GM23338 (cell line): ENCODE measurements around the gene FBXO33. TPM values are rescaled to one million over a fixed set of nuclear protein-coding genes. Genes with fewer than 3 reads are reported as not detected.

ENCODE experiments used
- ATAC-seq: fragments of 200-7000 bp; cut with Tn5 transposase; 3 replicates; pipeline ENCODE4 v1.9.1; 2020
- DNase-seq: peaks from one replicate; pipeline ENCODE4 v3.0.0-alpha.2; 2015; ENCODE audit warnings: low spot score
- H2AFZ ChIP-seq: fragments of 200-600 bp; sonication (generic); 2 replicates; pipeline ENCODE4 v1.8.0; 2016; ENCODE audit warnings: antibody characterized with exemption, mild to moderate bottlenecking, moderate library complexity
- H3F3A ChIP-seq: fragments of 200-600 bp; sonication (generic); replicated peaks from 2 replicates; pipeline ENCODE4 v1.8.0; 2017; ENCODE audit warnings: antibody characterized with exemption, mixed run types, low read depth
- H3K27ac ChIP-seq: fragments of 200-600 bp; sonication (generic); 2 replicates; pipeline ENCODE4 v1.6.1; 2016; ENCODE audit warnings: low read depth
- H3K27me3 ChIP-seq: fragments of 200-600 bp; sonication (generic); 2 replicates; pipeline ENCODE4 v1.8.0; 2016; ENCODE audit warnings: mild to moderate bottlenecking, mixed run types, moderate library complexity; ENCODE audit not compliant: insufficient read depth
- H3K36me3 ChIP-seq: fragments of 200-600 bp; sonication (generic); 2 replicates; pipeline ENCODE4 v1.8.0; 2016; ENCODE audit warnings: mild to moderate bottlenecking; ENCODE audit not compliant: insufficient read depth
- H3K4me1 ChIP-seq: fragments of 200-600 bp; sonication (generic); 2 replicates; pipeline ENCODE4 v1.8.0; 2016; ENCODE audit warnings: mild to moderate bottlenecking, moderate library complexity; ENCODE audit not compliant: insufficient read depth
- H3K4me2 ChIP-seq: fragments of 200-600 bp; sonication (generic); 2 replicates; pipeline ENCODE4 v1.7.1; 2017; ENCODE audit warnings: mixed run types
- H3K4me3 ChIP-seq: fragments of 200-600 bp; sonication (generic); 2 replicates; pipeline ENCODE4 v1.6.1; 2016; ENCODE audit warnings: mixed run types
- H3K79me2 ChIP-seq: fragments of 200-600 bp; sonication (generic); replicated peaks from 2 replicates; pipeline ENCODE4 v1.8.0; 2017; ENCODE audit warnings: mild to moderate bottlenecking; ENCODE audit not compliant: insufficient read depth
- H3K9me2 ChIP-seq: fragments of 200-600 bp; sonication (generic); 2 replicates; pipeline ENCODE4 v1.8.0; 2017; ENCODE audit not compliant: insufficient read depth
- H4K20me1 ChIP-seq: fragments of 200-600 bp; sonication (generic); replicated peaks from 2 replicates; pipeline ENCODE4 v1.8.0; 2017; ENCODE audit warnings: mild to moderate bottlenecking; ENCODE audit not compliant: insufficient read depth
- H3K27ac Mint-ChIP-seq: 2 replicates; pipeline ENCODE4 v1.8.0; 2020; ENCODE audit warnings: inconsistent platforms, mild to moderate bottlenecking, moderate library complexity, mixed read lengths
- H3K27me3 Mint-ChIP-seq: 3 replicates; pipeline ENCODE4 v1.8.0; 2022; ENCODE audit warnings: low read depth, mild to moderate bottlenecking, moderate library complexity, mixed read lengths, inconsistent platforms; ENCODE audit not compliant: insufficient read depth, poor library complexity
- H3K36me3 Mint-ChIP-seq: 3 replicates; pipeline ENCODE4 v1.8.0; 2021; ENCODE audit warnings: low read depth, mild to moderate bottlenecking, inconsistent platforms, moderate library complexity, mixed read lengths
- H3K4me1 Mint-ChIP-seq: 3 replicates; pipeline ENCODE4 v1.8.0; 2020; ENCODE audit warnings: mild to moderate bottlenecking, inconsistent platforms, mixed read lengths
- H3K4me3 Mint-ChIP-seq: 3 replicates; pipeline ENCODE4 v1.8.0; 2021; ENCODE audit warnings: moderate library complexity, mild to moderate bottlenecking, inconsistent platforms, mixed read lengths
- H3K9me3 Mint-ChIP-seq: 3 replicates; pipeline ENCODE4 v1.8.0; 2020; ENCODE audit warnings: moderate library complexity, mild to moderate bottlenecking, inconsistent platforms, mixed read lengths
- CREB1 ChIP-seq: fragments of 250-450 bp; sonication (Bioruptor Pico); IDR thresholded peaks from 2 replicates; pipeline ENCODE4 v1.5.0; 2020; ENCODE audit warnings: low read depth, mild to moderate bottlenecking, moderate library complexity
- CTCF ChIP-seq, 2 experiments: fragments of 200-600 bp in 1 of 2; sonication (generic) in 1 of 2; conservative IDR thresholded peaks; 2 replicates each; pipeline versions ENCODE4 v1.5.1 to v1.6.1; 2016 to 2017; ENCODE audit warnings: antibody characterized with exemption in 2 of 2, low read depth in 2 of 2, mild to moderate bottlenecking in 2 of 2, moderate library complexity in 1 of 2
- EZH2 ChIP-seq: fragments of 200-600 bp; sonication (generic); IDR thresholded peaks from one replicate; pipeline ENCODE4 v1.8.0; 2017; ENCODE audit warnings: antibody characterized with exemption, mild to moderate bottlenecking, low read depth; ENCODE audit not compliant: unreplicated experiment
- EZH2phosphoT487 ChIP-seq: fragments of 200-600 bp; sonication (generic); IDR thresholded peaks from one replicate; pipeline ENCODE4 v1.8.1; 2018; ENCODE audit warnings: antibody characterized with exemption; ENCODE audit not compliant: unreplicated experiment
- NANOG ChIP-seq: IDR thresholded peaks from 2 replicates; pipeline ENCODE4 v1.6.1; 2016; ENCODE audit warnings: antibody characterized with exemption, borderline replicate concordance
- POLR2AphosphoS5 ChIP-seq: IDR thresholded peaks from 2 replicates; pipeline ENCODE4 v1.6.1; 2016; ENCODE audit warnings: antibody characterized with exemption, low read depth
- STAT1 ChIP-seq: IDR thresholded peaks from one replicate; pipeline ENCODE4 v1.6.1; 2016; ENCODE audit warnings: antibody characterized with exemption; ENCODE audit not compliant: unreplicated experiment
- ZNF114 ChIP-seq: fragments of 250-450 bp; sonication (Bioruptor Pico); IDR thresholded peaks from 2 replicates; pipeline ENCODE4 v1.5.0; 2020; ENCODE audit warnings: mild to moderate bottlenecking, moderate library complexity
- ZNF331 ChIP-seq: fragments of 250-450 bp; sonication (Bioruptor Pico); IDR thresholded peaks from 2 replicates; pipeline ENCODE4 v1.5.0; 2020; ENCODE audit warnings: low read depth, mild to moderate bottlenecking, moderate library complexity
- polyA plus RNA-seq: library from polyadenylated mRNA; unstranded; fragments of >200 nt; fragmentation: Nextera tagmentation; extraction: Ambion mirVana; gene quantifications from 2 replicates; pipeline ENCODE4 v1.2.1, GENCODE V29; 2016
- total RNA-seq: library from RNA; depleted of rRNA; stranded (reverse); fragments of >200 nt; shearing (Covaris generic); gene quantifications from 2 replicates; pipeline ENCODE4 v1.2.3, GENCODE V29; 2014
- TF ChIP-seq, protein P1 (sequence below): IDR thresholded peaks from one replicate; pipeline ENCODE4 v1.6.1; 2018; ENCODE audit warnings: antibody characterized with exemption; ENCODE audit not compliant: unreplicated experiment

FBXO33 gene
- total and polyA plus RNA-seq, 2 experiments from 2014 or later: 6.7 to 13.1 TPM

GRCh38 chr14:39433452-39433813 lies 1.2 kb upstream of the FBXO33 start:
- Histone ChIP-seq H3K27ac (peak overlapping the region; percentile 99), H3K4me1 (peaks cover 16% of the 10 kb centered on the region; the same call in 1 of the 2 replicates), H2AFZ (peak overlapping the region; percentile 69; the same call in 1 of the 2 replicates), H3K27me3 (no peaks in the 10 kb centered on the region), H3K36me3 (no peaks in the 10 kb centered on the region), H3K4me2 (peak overlapping the region; percentile 86), H3K79me2 (peaks cover 33% of the 10 kb centered on the region), H4K20me1 (peaks cover 9% of the 10 kb centered on the region; the same call in 1 of the 2 replicates), H3F3A (no peaks in the 10 kb centered on the region), H3K9me2 (no peaks in the 10 kb centered on the region), H3K4me3 (peak overlapping the region; percentile 75)
- Mint-ChIP-seq H3K27ac (peak overlapping the region; percentile 98), H3K9me3 (no peaks in the 10 kb centered on the region), H3K27me3 (peaks cover 4% of the 10 kb centered on the region), H3K36me3 (no peaks in the 10 kb centered on the region), H3K4me3 (peak overlapping the region; percentile 100), H3K4me1 (peaks cover 17% of the 10 kb centered on the region)
- ATAC-seq (no peak), DNase-seq (no peak)
- TF ChIP-seq STAT1 (no peak), ZNF114 (CRISPR knock-in tag) (no peak), CREB1 (CRISPR knock-in tag) (no peak), ZNF331 (CRISPR knock-in tag) (no peak), POLR2AphosphoS5 (no peak), EZH2phosphoT487 (no peak), CTCF (conservative IDR thresholded peaks at IDR 0.05; ENCODE audit: low read depth in 2 of 2) (no peak), NANOG (no peak), EZH2 (no peak)
- TF ChIP-seq, protein P1, sequence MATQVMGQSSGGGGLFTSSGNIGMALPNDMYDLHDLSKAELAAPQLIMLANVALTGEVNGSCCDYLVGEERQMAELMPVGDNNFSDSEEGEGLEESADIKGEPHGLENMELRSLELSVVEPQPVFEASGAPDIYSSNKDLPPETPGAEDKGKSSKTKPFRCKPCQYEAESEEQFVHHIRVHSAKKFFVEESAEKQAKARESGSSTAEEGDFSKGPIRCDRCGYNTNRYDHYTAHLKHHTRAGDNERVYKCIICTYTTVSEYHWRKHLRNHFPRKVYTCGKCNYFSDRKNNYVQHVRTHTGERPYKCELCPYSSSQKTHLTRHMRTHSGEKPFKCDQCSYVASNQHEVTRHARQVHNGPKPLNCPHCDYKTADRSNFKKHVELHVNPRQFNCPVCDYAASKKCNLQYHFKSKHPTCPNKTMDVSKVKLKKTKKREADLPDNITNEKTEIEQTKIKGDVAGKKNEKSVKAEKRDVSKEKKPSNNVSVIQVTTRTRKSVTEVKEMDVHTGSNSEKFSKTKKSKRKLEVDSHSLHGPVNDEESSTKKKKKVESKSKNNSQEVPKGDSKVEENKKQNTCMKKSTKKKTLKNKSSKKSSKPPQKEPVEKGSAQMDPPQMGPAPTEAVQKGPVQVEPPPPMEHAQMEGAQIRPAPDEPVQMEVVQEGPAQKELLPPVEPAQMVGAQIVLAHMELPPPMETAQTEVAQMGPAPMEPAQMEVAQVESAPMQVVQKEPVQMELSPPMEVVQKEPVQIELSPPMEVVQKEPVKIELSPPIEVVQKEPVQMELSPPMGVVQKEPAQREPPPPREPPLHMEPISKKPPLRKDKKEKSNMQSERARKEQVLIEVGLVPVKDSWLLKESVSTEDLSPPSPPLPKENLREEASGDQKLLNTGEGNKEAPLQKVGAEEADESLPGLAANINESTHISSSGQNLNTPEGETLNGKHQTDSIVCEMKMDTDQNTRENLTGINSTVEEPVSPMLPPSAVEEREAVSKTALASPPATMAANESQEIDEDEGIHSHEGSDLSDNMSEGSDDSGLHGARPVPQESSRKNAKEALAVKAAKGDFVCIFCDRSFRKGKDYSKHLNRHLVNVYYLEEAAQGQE: no peak
